HepG2 (cell line): ENCODE data around the gene PFKL. TPM values are rescaled to one million over a fixed set of nuclear protein-coding genes. Genes with fewer than 3 reads are reported as not detected.

Experiments
- BCL6 ChIP-seq: IDR thresholded peaks from 2 replicates; pipeline ENCODE4 v1.6.1; 2016; ENCODE audit warnings: missing genetic modification reagents, missing compliant biosample characterization
- BRD4 ChIP-seq: sonication (generic); formaldehyde crosslinking; IDR thresholded peaks from 2 replicates; pipeline ENCODE4 v1.4.0; 2020; ENCODE audit warnings: missing genetic modification reagents
- ELF4 ChIP-seq: sonication (generic); formaldehyde crosslinking; IDR thresholded peaks from 2 replicates; pipeline ENCODE4 v1.5.0; 2020; ENCODE audit warnings: missing genetic modification reagents, mild to moderate bottlenecking, moderate library complexity, borderline replicate concordance
- FOSL2 ChIP-seq: sonication (generic); formaldehyde crosslinking; IDR thresholded peaks from 2 replicates; pipeline ENCODE4 v1.4.0; 2020; ENCODE audit warnings: missing genetic modification reagents
- KDM2A ChIP-seq: sonication (generic); formaldehyde crosslinking; IDR thresholded peaks from 2 replicates; pipeline ENCODE4 v1.4.0; 2020; ENCODE audit warnings: low read depth, missing genetic modification reagents, borderline replicate concordance
- MIER3 ChIP-seq: IDR thresholded peaks from 2 replicates; pipeline ENCODE4 v1.6.1; 2016; ENCODE audit warnings: missing compliant biosample characterization, borderline replicate concordance
- NFYB ChIP-seq: sonication (generic); formaldehyde crosslinking; IDR thresholded peaks from 2 replicates; pipeline ENCODE4 v1.4.0; 2020; ENCODE audit warnings: missing genetic modification reagents
- SSRP1 ChIP-seq: IDR thresholded peaks from 2 replicates; pipeline ENCODE4 v1.6.1; 2016; ENCODE audit warnings: control low read depth
- ZNF350 ChIP-seq: sonication (generic); formaldehyde crosslinking; IDR thresholded peaks from 2 replicates; pipeline ENCODE4 v1.4.0; 2020; ENCODE audit warnings: mild to moderate bottlenecking, low read depth, missing genetic modification reagents, borderline replicate concordance
- ZNF772 ChIP-seq: sonication (generic); formaldehyde crosslinking; IDR thresholded peaks from 2 replicates; pipeline ENCODE4 v1.5.0; 2020; ENCODE audit warnings: mild to moderate bottlenecking, missing genetic modification reagents
- ZNF891 ChIP-seq: sonication (generic); formaldehyde crosslinking; IDR thresholded peaks from 2 replicates; pipeline ENCODE4 v1.5.0; 2020; ENCODE audit warnings: mild to moderate bottlenecking, missing genetic modification reagents
- ZZZ3 ChIP-seq: sonication (generic); formaldehyde crosslinking; IDR thresholded peaks from 2 replicates; pipeline ENCODE4 v1.4.0; 2020; ENCODE audit warnings: missing genetic modification reagents, mild to moderate bottlenecking, borderline replicate concordance
- polyA plus RNA-seq, 8 experiments: library from polyadenylated mRNA; depleted of rRNA in 3 of 8; stranded (reverse) in 7 of 8; unstranded in 1 of 8; fragments of >200 nt; fragmentation: Illumina TruSeq in 4 of 8; extraction: Trizol in 4 of 8; gene quantifications; 2 replicates each; pipeline versions ENCODE4 v1.2.1 to v1.2.3, GENCODE V29; 2011 to 2016; ENCODE audit warnings: low read depth in 4 of 8, missing spikeins in 1 of 8, mixed read lengths in 1 of 8; ENCODE audit not compliant: insufficient read depth in 1 of 8
- total RNA-seq, 5 experiments: library from RNA; depleted of rRNA; stranded (reverse); fragments of >200 nt; fragmentation: Illumina TruSeq; extraction: Trizol; gene quantifications; 2 replicates each; pipeline ENCODE4 v1.2.3, GENCODE V29; 2016; ENCODE audit warnings: low read depth in 1 of 5
- TF ChIP-seq, protein P1 (sequence below): sonication (generic); formaldehyde crosslinking; conservative IDR thresholded peaks from 2 replicates; pipeline ENCODE4 v1.4.0; 2020; ENCODE audit warnings: mild to moderate bottlenecking, missing genetic modification reagents, moderate library complexity
- TF ChIP-seq, protein P2 (sequence below): IDR thresholded peaks from 2 replicates; pipeline ENCODE4 v1.6.1; 2016; ENCODE audit warnings: missing compliant biosample characterization, missing genetic modification reagents, borderline replicate concordance
- TF ChIP-seq, protein P3 (sequence below): IDR thresholded peaks from 2 replicates; pipeline ENCODE4 v1.6.1; 2016; ENCODE audit warnings: mild to moderate bottlenecking, missing biosample characterization, missing genetic modification reagents
- TF ChIP-seq, protein P4 (sequence below): sonication (generic); formaldehyde crosslinking; IDR thresholded peaks from 2 replicates; pipeline ENCODE4 v1.4.0; 2020; ENCODE audit warnings: missing genetic modification reagents
- TF ChIP-seq, protein P5 (sequence below): sonication (generic); formaldehyde crosslinking; IDR thresholded peaks from 2 replicates; pipeline ENCODE4 v1.5.0; 2020; ENCODE audit warnings: missing genetic modification reagents, mild to moderate bottlenecking, borderline replicate concordance
- TF ChIP-seq, protein P6 (sequence below): IDR thresholded peaks from 2 replicates; pipeline ENCODE4 v1.6.1; 2016

The PFKL gene
- total and polyA plus RNA-seq, 2 of the 13 experiments (the other 11 are each of a cell fraction or from before 2014, with no cell fraction given), result 92.8 to 106 TPM

DNA sequence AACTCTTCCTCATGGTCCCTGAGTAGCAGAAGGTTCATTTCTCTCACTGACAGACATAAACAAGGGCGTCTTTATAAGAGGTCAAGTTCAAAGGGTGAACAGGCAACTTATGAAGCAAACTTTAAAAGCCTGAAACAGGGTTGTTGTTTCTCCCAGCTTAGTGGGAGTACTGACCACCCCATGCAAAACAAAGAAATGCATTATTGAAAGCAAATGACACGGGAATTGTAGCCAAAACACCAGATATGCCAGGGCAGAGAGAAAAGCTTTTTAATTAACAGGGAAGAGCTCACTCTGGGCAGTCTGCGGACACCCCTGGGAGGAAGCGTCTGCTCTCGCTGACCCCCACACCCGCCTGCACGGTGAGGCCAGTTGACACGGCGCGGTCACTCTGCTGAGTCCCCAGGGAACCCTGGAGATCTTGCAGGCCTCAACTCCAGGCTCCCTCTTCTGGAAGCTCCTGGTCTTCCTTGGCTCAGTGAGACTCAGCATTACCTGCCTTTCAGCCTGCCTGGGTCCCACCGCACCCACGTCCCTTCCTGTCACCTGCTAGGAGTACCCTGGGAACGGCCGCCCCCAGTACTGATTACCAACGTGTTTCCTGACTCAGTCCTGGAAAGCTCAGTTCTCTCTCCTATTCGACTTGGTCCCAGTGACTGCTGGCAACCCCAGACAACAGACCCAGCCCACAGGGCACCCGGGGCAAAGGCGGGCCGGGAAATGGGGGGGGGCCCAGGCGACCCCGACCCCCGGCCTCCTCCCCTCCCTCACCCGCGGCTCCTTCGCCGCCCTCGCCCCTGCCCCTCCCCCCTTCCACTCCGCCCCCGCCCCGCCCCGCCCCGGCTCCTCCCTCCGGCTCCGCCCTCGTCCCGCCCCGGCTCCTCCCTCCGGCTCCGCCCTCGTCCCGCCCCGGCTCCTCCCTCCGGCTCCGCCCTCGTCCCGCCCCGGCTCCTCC lies 38.4 kb downstream of the PFKL start (continued):
- TF ChIP-seq NFYB (CRISPR knock-in tag) (no peak), ZZZ3 (CRISPR knock-in tag) (no peak), SSRP1 (CRISPR knock-in tag) (no peak), KDM2A (CRISPR knock-in tag) (0 out of 2 replicates have a peak, but pooled peaks have one; percentile 38), ZNF772 (CRISPR knock-in tag) (no peak), ELF4 (no peak), FOSL2 (CRISPR knock-in tag) (no peak), ZNF350 (CRISPR knock-in tag) (no peak), MIER3 (CRISPR knock-in tag) (no peak), BCL6 (CRISPR knock-in tag) (no peak), ZNF891 (no peak), BRD4 (CRISPR knock-in tag) (no peak)
- TF ChIP-seq, protein P1, sequence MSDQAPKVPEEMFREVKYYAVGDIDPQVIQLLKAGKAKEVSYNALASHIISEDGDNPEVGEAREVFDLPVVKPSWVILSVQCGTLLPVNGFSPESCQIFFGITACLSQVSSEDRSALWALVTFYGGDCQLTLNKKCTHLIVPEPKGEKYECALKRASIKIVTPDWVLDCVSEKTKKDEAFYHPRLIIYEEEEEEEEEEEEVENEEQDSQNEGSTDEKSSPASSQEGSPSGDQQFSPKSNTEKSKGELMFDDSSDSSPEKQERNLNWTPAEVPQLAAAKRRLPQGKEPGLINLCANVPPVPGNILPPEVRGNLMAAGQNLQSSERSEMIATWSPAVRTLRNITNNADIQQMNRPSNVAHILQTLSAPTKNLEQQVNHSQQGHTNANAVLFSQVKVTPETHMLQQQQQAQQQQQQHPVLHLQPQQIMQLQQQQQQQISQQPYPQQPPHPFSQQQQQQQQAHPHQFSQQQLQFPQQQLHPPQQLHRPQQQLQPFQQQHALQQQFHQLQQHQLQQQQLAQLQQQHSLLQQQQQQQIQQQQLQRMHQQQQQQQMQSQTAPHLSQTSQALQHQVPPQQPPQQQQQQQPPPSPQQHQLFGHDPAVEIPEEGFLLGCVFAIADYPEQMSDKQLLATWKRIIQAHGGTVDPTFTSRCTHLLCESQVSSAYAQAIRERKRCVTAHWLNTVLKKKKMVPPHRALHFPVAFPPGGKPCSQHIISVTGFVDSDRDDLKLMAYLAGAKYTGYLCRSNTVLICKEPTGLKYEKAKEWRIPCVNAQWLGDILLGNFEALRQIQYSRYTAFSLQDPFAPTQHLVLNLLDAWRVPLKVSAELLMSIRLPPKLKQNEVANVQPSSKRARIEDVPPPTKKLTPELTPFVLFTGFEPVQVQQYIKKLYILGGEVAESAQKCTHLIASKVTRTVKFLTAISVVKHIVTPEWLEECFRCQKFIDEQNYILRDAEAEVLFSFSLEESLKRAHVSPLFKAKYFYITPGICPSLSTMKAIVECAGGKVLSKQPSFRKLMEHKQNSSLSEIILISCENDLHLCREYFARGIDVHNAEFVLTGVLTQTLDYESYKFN (CRISPR knock-in tag), result no peak
- TF ChIP-seq, protein P2, sequence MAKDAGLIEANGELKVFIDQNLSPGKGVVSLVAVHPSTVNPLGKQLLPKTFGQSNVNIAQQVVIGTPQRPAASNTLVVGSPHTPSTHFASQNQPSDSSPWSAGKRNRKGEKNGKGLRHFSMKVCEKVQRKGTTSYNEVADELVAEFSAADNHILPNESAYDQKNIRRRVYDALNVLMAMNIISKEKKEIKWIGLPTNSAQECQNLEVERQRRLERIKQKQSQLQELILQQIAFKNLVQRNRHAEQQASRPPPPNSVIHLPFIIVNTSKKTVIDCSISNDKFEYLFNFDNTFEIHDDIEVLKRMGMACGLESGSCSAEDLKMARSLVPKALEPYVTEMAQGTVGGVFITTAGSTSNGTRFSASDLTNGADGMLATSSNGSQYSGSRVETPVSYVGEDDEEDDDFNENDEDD (CRISPR knock-in tag), result no peak
- TF ChIP-seq, protein P3, sequence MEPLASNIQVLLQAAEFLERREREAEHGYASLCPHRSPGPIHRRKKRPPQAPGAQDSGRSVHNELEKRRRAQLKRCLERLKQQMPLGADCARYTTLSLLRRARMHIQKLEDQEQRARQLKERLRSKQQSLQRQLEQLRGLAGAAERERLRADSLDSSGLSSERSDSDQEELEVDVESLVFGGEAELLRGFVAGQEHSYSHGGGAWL (CRISPR knock-in tag), result no peak
- TF ChIP-seq, protein P4, sequence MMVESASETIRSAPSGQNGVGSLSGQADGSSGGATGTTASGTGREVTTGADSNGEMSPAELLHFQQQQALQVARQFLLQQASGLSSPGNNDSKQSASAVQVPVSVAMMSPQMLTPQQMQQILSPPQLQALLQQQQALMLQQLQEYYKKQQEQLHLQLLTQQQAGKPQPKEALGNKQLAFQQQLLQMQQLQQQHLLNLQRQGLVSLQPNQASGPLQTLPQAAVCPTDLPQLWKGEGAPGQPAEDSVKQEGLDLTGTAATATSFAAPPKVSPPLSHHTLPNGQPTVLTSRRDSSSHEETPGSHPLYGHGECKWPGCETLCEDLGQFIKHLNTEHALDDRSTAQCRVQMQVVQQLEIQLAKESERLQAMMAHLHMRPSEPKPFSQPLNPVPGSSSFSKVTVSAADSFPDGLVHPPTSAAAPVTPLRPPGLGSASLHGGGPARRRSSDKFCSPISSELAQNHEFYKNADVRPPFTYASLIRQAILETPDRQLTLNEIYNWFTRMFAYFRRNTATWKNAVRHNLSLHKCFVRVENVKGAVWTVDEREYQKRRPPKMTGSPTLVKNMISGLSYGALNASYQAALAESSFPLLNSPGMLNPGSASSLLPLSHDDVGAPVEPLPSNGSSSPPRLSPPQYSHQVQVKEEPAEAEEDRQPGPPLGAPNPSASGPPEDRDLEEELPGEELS (CRISPR knock-in tag), result no peak
- TF ChIP-seq, protein P5, sequence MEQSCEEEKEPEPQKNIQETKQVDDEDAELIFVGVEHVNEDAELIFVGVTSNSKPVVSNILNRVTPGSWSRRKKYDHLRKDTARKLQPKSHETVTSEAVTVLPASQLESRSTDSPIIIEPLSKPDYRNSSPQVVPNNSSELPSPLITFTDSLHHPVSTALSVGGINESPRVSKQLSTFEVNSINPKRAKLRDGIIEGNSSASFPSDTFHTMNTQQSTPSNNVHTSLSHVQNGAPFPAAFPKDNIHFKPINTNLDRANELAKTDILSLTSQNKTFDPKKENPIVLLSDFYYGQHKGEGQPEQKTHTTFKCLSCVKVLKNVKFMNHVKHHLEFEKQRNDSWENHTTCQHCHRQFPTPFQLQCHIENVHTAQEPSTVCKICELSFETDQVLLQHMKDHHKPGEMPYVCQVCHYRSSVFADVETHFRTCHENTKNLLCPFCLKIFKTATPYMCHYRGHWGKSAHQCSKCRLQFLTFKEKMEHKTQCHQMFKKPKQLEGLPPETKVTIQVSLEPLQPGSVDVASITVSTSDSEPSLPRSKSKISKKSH (CRISPR knock-in tag), result 0 out of 2 replicates have a peak, but pooled peaks have one; percentile 64
- TF ChIP-seq, protein P6, sequence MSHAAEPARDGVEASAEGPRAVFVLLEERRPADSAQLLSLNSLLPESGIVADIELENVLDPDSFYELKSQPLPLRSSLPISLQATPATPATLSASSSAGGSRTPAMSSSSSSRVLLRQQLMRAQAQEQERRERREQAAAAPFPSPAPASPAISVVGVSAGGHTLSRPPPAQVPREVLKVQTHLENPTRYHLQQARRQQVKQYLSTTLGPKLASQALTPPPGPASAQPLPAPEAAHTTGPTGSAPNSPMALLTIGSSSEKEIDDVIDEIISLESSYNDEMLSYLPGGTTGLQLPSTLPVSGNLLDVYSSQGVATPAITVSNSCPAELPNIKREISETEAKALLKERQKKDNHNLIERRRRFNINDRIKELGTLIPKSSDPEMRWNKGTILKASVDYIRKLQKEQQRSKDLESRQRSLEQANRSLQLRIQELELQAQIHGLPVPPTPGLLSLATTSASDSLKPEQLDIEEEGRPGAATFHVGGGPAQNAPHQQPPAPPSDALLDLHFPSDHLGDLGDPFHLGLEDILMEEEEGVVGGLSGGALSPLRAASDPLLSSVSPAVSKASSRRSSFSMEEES, result no peak
